Ishikawa (cell line): ENCODE data around the gene DOK7.

Source experiments
- CEBPB ChIP-seq: IDR thresholded peaks from 2 replicates; pipeline ENCODE4 v1.6.1; 2012
- EGR1 ChIP-seq: IDR thresholded peaks from 2 replicates; pipeline ENCODE4 v1.6.1; 2012
- EP300 ChIP-seq: IDR thresholded peaks from 2 replicates; pipeline ENCODE4 v1.6.1; 2012; ENCODE audit warnings: borderline replicate concordance
- NFIC ChIP-seq: IDR thresholded peaks from 2 replicates; pipeline ENCODE4 v1.6.1; 2012
- REST ChIP-seq: IDR thresholded peaks from 2 replicates; pipeline ENCODE4 v1.6.1; 2012; ENCODE audit warnings: low read depth, mild to moderate bottlenecking
- TAF1 ChIP-seq: IDR thresholded peaks from 2 replicates; pipeline ENCODE4 v1.6.1; 2012; ENCODE audit warnings: low read depth, mild to moderate bottlenecking
- TCF12 ChIP-seq: IDR thresholded peaks from 2 replicates; pipeline ENCODE4 v1.6.1; 2012; ENCODE audit warnings: low read depth
- YY1 ChIP-seq: IDR thresholded peaks from 2 replicates; pipeline ENCODE4 v1.6.1; 2012; ENCODE audit warnings: low read depth

DNA sequence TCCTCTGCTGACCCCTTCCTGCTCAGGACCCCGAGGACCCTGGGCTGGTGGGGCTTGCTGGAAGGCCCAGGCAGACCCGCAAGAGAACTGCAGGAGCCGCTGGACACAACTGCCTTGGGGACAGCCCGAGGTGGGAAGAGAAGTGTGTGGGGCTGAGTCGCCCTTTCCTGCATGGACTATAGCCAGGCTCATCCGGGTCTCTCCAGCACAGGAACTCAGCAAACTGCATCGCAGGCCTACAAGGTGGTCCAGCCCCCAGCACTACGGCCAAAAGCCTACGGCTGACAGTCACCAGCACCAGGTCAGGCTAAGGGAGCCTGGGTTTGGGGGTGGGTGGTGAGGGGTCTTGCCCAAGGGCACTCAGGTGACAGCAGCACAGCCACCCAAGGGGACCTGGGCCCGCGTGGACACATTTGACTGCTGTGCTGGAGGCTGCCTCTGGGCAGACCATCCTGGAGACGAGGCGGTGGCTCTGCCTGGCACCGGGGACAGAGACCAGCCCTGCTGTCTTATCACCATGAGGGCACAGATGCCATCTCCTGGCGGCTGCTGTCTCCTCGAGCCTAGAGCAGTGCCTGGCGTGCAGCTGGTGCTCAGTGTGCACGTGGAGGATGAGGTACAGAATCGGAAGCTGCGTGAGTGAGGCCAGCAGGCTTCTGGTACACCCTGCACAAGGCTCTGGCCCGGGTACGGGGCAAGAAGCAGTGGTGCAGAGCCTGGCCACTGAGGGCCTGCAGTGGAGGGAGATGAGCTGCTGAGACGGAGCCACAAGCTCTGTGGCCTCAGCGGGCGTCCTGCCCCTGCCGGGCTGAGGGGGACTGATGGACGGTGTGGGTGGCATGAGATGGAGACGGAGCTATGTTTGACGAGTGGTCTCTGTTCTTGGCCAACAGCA lies 54.0 kb downstream of the DOK7 start:
- TF ChIP-seq EGR1: no peak
- TF ChIP-seq NFIC: no peak
- TF ChIP-seq YY1: no peak
- TF ChIP-seq EP300: no peak
- no peak for TF ChIP-seq TAF1
- no peak for TF ChIP-seq CEBPB
- TF ChIP-seq TCF12: no peak
- no peak for TF ChIP-seq REST
